PC-9 (cell line): Measurements from ENCODE around the gene ATXN2L. TPM values are rescaled to one million over a fixed set of nuclear protein-coding genes. Genes with fewer than 3 reads are reported as not detected.

Experiments used
- BruUV-seq: library from RNA; stranded (reverse); fragments of 400-500 nt; replicated peaks from 2 replicates; lab custom pipeline; 2021; lab: Mats Ljungman, UMichigan
- CTCF ChIA-PET: fragments of 300-600 bp; sonication (Branson Sonifier 250); formaldehyde crosslinking; loops from one replicate; lab custom pipeline; 2022; ENCODE audit warnings: antibody characterized with exemption; lab: Charles Lee
- POLR2A ChIA-PET: fragments of 300-600 bp; sonication (Branson Sonifier 250); formaldehyde crosslinking; loops from one replicate; lab custom pipeline; 2022; ENCODE audit warnings: antibody characterized with exemption; ENCODE audit not compliant: unreplicated experiment; lab: Charles Lee
- DNase-seq, 2 experiments: peaks; one replicate each; pipeline versions ENCODE4 v3.0.0 to v3.0.0-alpha.2; 2015 to 2022; ENCODE audit warnings: mixed read lengths in 1 of 2
- H2AFZ ChIP-seq: fragments of 200-600 bp; sonication (generic); 2 replicates; pipeline ENCODE4 v1.8.1; 2017; ENCODE audit warnings: antibody characterized with exemption
- H3F3A ChIP-seq: fragments of 200-600 bp; sonication (generic); 2 replicates; pipeline ENCODE4 v1.8.1; 2017; ENCODE audit warnings: antibody characterized with exemption, mild to moderate bottlenecking, low read depth; ENCODE audit not compliant: insufficient read depth
- H3K27ac ChIP-seq: fragments of 200-600 bp; sonication (generic); 2 replicates; pipeline ENCODE4 v1.6.1; 2016; ENCODE audit warnings: mixed run types
- H3K27me3 ChIP-seq: fragments of 200-600 bp; sonication (generic); 2 replicates; pipeline ENCODE4 v1.6.1; 2016; ENCODE audit warnings: low read depth, mixed run types; ENCODE audit not compliant: insufficient read depth
- H3K36me3 ChIP-seq: fragments of 200-600 bp; sonication (generic); 2 replicates; pipeline ENCODE4 v1.6.1; 2016; ENCODE audit warnings: low read depth, mixed run types
- H3K4me1 ChIP-seq: fragments of 200-600 bp; sonication (generic); replicated peaks from 2 replicates; pipeline ENCODE4 v1.6.1; 2016; ENCODE audit warnings: mixed run types; ENCODE audit not compliant: insufficient read depth
- H3K4me2 ChIP-seq: fragments of 200-600 bp; sonication (generic); 2 replicates; pipeline ENCODE4 v1.6.1; 2017; ENCODE audit warnings: mixed run types
- H3K4me3 ChIP-seq: fragments of 200-600 bp; sonication (generic); 2 replicates; pipeline ENCODE4 v1.6.1; 2016; ENCODE audit warnings: mixed run types
- H3K79me2 ChIP-seq: fragments of 200-600 bp; sonication (generic); 2 replicates; pipeline ENCODE4 v1.6.1; 2017; ENCODE audit warnings: low read depth, mixed run types
- H3K9me2 ChIP-seq: fragments of 200-600 bp; sonication (generic); 2 replicates; pipeline ENCODE4 v1.8.1; 2017; ENCODE audit warnings: mild to moderate bottlenecking; ENCODE audit not compliant: insufficient read depth
- H3K9me3 ChIP-seq: fragments of 200-600 bp; sonication (generic); 2 replicates; pipeline ENCODE4 v1.8.1; 2016; ENCODE audit warnings: low read depth; ENCODE audit not compliant: insufficient read depth
- H4K20me1 ChIP-seq: fragments of 200-600 bp; sonication (generic); 2 replicates; pipeline ENCODE4 v1.8.1; 2017; ENCODE audit not compliant: insufficient read depth
- EZH2 ChIP-seq: fragments of 200-600 bp; sonication (generic); IDR thresholded peaks from 2 replicates; pipeline ENCODE4 v1.8.0; 2017; ENCODE audit warnings: antibody characterized with exemption, low read depth
- intact Hi-C: fragments of 100-400 bp; cut with micrococcal nuclease; formaldehyde crosslinking; loops from one replicate; pipeline ENCODE4 v1.10.0; 2022; ENCODE audit not compliant: unreplicated experiment
- total RNA-seq: library from RNA; stranded (reverse); gene quantifications from 2 replicates; pipeline ENCODE4 v1.2.3, GENCODE V29; 2021
- TF ChIP-seq, protein P1 (sequence below): fragments of 200-600 bp; sonication (generic); conservative IDR thresholded peaks from 2 replicates; pipeline ENCODE4 v1.6.1; 2017; ENCODE audit warnings: mixed run types, antibody characterized with exemption, mild to moderate bottlenecking, moderate library complexity

Gene ATXN2L
- total RNA-seq, 1 experiment from 2014 or later, result 356 TPM

DNA sequence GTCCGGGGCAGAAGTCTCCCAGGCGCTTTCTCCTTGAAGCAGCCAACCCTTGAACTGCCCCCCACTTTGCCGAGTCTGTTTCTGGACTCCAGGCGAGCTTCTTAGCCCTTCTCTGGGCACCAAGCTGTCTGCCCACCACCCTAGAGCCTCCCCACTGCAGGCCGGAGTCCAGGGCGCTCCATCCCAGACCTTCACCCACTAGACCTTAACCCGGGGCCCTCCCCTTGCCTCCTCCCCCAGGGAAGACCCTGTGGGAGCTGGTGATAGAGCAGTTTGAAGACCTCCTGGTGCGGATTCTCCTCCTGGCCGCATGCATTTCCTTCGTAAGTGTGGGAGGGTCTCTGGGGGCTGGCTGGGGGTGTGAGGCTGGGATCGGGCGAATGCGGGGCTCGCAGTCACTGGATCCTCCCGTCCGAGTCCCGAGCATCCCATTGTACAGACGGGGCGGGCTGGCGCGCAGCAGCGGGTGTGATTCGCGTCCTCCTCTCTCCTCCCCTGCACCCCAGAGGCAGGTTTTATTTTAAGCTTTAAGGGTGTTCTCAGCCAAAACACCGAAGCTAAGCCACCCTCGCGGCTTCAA is 56.6 kb downstream of the ATXN2L start:
- H3K79me2 ChIP-seq, result no peaks in the 10 kb centered on the region
- CTCF ChIA-PET, result interaction anchor here (0.5 to 0.7 kb wide), 3 partner anchors 16 to 68 kb away, joined by 3 to 4 read pairs (median 4); no protein-coding TSS in a partner anchor
- DNase-seq, result no peak

DNA sequence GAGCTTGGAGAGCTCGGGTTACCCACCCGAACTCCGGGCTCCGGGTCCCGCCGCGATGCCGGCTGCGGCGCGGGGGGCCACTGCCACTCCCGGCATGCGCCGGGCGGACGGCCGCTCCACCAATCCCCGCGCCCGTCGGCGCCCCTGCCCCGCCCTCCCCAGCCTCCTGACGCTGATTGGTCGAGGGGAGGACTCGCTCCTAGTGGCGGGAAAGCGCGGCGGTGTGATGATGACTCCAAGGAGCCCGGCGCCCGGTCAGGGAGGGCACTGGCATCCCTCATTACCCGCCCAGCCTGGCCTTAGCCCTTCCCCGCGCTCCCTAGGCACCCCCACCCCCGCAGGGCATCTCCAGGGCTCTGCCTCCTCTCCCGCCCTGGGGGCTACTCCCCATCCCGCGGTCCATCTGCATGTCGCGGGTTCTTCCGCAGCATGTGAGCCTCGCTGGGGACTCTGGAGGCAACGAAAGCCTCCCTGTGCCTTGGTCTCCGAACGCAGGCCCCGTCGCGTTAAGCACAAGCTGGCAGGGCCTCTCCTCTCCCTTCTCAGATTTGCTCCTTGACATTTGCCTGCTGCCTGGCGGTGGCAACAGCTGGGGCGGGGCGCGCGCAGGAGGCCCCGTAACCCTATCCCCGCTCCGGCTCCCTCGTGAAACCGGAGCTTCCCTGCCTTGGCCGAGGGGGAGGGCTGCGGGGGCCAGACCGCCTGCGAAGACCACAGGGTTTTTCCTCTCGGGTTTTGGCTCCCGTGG is 57.2 kb downstream of the ATXN2L start:
- Histone ChIP-seq H3K4me3 (peak overlapping the region; percentile 71), H3F3A (peaks cover 11% of the 10 kb centered on the region; the same call in 1 of the 2 replicates), H3K4me2 (peak overlapping the region; percentile 98), H3K9me2 (no peaks in the 10 kb centered on the region), H3K9me3 (no peaks in the 10 kb centered on the region), H3K4me1 (peaks cover 6% of the 10 kb centered on the region; the same call in 1 of the 2 replicates), H3K27me3 (no peaks in the 10 kb centered on the region), H3K36me3 (no peaks in the 10 kb centered on the region), H3K79me2 (no peaks in the 10 kb centered on the region), H2AFZ (peak overlapping the region; percentile 88), H4K20me1 (no peaks in the 10 kb centered on the region), H3K27ac (no peak overlapping the region)
- DNase-seq, result peak; percentile 69 to 84
- POLR2A ChIA-PET, result no interaction called here
- BruUV-seq, result no TSS peak
- CTCF ChIA-PET, result interaction anchor here (0.5 to 0.6 kb wide), 2 partner anchors 17 to 21 kb away, joined by 4 read pairs; no protein-coding TSS in a partner anchor
- TF ChIP-seq, protein P1, sequence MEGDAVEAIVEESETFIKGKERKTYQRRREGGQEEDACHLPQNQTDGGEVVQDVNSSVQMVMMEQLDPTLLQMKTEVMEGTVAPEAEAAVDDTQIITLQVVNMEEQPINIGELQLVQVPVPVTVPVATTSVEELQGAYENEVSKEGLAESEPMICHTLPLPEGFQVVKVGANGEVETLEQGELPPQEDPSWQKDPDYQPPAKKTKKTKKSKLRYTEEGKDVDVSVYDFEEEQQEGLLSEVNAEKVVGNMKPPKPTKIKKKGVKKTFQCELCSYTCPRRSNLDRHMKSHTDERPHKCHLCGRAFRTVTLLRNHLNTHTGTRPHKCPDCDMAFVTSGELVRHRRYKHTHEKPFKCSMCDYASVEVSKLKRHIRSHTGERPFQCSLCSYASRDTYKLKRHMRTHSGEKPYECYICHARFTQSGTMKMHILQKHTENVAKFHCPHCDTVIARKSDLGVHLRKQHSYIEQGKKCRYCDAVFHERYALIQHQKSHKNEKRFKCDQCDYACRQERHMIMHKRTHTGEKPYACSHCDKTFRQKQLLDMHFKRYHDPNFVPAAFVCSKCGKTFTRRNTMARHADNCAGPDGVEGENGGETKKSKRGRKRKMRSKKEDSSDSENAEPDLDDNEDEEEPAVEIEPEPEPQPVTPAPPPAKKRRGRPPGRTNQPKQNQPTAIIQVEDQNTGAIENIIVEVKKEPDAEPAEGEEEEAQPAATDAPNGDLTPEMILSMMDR, result no peak
- no peak for TF ChIP-seq EZH2
- intact Hi-C loops, result loop anchor here (5.0 kb wide), 1 partner anchor 67 kb away; no protein-coding TSS in a partner anchor

More for the DNA sequence above, 56.6 kb downstream of the ATXN2L start:
- H3K4me3 ChIP-seq, result peak overlapping the region; percentile 71
- no peaks in the 10 kb centered on the region for H3K9me3 ChIP-seq
- H3K36me3 ChIP-seq, result no peaks in the 10 kb centered on the region
- H3K4me1 ChIP-seq, result peaks cover 6% of the 10 kb centered on the region; the same call in 1 of the 2 replicates
- H4K20me1 ChIP-seq, result no peaks in the 10 kb centered on the region
- POLR2A ChIA-PET, result interaction anchor here (0.6 kb wide), 1 partner anchor 55 kb away, joined by 6 read pairs; no protein-coding TSS in a partner anchor
- H3K4me2 ChIP-seq, result peak overlapping the region; percentile 98
- peak overlapping the region; percentile 88 for H2AFZ ChIP-seq
- no peaks in the 10 kb centered on the region for H3K27me3 ChIP-seq
- H3K9me2 ChIP-seq, result no peaks in the 10 kb centered on the region
- no peak for TF ChIP-seq EZH2
- TF ChIP-seq, protein P1, result no peak
- H3K27ac ChIP-seq, result no peak overlapping the region
- H3F3A ChIP-seq, result peaks cover 13% of the 10 kb centered on the region; the same call in 1 of the 2 replicates
- BruUV-seq, result TSS peak; percentile 67
- intact Hi-C loops, result loop anchor here (5.0 kb wide), 1 partner anchor 68 kb away; no protein-coding TSS in a partner anchor

DNA sequence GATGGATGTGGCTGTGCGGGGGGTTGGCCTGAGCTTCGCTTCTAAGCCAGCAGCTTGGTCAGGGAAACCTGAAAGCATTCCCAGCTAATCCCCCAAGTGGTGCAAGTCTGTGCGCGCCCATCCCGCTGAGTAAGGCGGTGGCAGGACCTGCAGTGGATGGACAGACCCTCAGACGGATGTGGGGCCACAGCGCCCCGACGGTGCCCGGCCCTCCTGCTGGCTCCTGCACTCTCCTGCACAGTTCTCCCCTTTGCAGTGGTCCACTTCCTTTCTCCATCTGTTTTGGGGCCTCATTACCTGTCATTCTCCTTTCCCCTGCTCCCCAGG is 57.8 kb downstream of the ATXN2L start:
- Histone ChIP-seq H2AFZ (no peak overlapping the region), H3K79me2 (no peaks in the 10 kb centered on the region), H3K4me1 (peaks cover 6% of the 10 kb centered on the region; the same call in 1 of the 2 replicates), H3K9me2 (no peaks in the 10 kb centered on the region), H4K20me1 (no peaks in the 10 kb centered on the region), H3K4me3 (no peak overlapping the region), H3F3A (peaks cover 9% of the 10 kb centered on the region; the same call in 1 of the 2 replicates), H3K27me3 (no peaks in the 10 kb centered on the region), H3K36me3 (no peaks in the 10 kb centered on the region), H3K9me3 (no peaks in the 10 kb centered on the region), H3K4me2 (no peak overlapping the region), H3K27ac (no peak overlapping the region)
- CTCF ChIA-PET, result no interaction called here
- intact Hi-C loops, result no loop called here
- BruUV-seq, result no TSS peak
- TF ChIP-seq, protein P1, result no peak
- TF ChIP-seq EZH2, result no peak
- DNase-seq, result no peak
- POLR2A ChIA-PET, result no interaction called here
